ENCODE data around the gene ACYP2. TPM values are rescaled to one million over a fixed set of nuclear protein-coding genes. Genes with fewer than 3 reads are reported as not detected.

ACYP2 gene
- total RNA-seq, 2 donors from 2014 or later: 13.6 to 14.1 TPM

- intact Hi-C loops (cut with DNase I): no loop called here
- Histone ChIP-seq H3K4me3 (no peak overlapping the region), H3K9me3 (no peaks in the 10 kb centered on the region), H3K9ac (ENCODE audit: low read depth in 2 of 2, low read length in 2 of 2) (no peak overlapping the region), H3K4me1 (no peaks in the 10 kb centered on the region), H3K27me3 (no peaks in the 10 kb centered on the region), H3K36me3 (no peaks in the 10 kb centered on the region), H3K27ac (no peak overlapping the region)
- no peak for TF ChIP-seq CTCF (IDR thresholded peaks at IDR 0.05)
- no peak for DNase-seq
These were observed 156.6 kb downstream of the ACYP2 start for GRCh38 chr2:54271843-54272627.

GRCh38 chr2:54274781-54275242 is 159.4 kb downstream of the ACYP2 start:
- TF ChIP-seq CTCF (IDR thresholded peaks at IDR 0.05): no peak
- no peaks in the 10 kb centered on the region for H3K9me3 ChIP-seq
- no peaks in the 10 kb centered on the region for H3K27me3 ChIP-seq
- no peak overlapping the region for H3K9ac ChIP-seq (ENCODE audit: low read depth in 2 of 2, low read length in 2 of 2)
- H3K27ac ChIP-seq: no peak overlapping the region
- no peaks in the 10 kb centered on the region for H3K4me1 ChIP-seq
- intact Hi-C loops (cut with DNase I): no loop called here
- H3K36me3 ChIP-seq: no peaks in the 10 kb centered on the region
- DNase-seq: no peak
- no peak overlapping the region for H3K4me3 ChIP-seq

GRCh38 chr2:54275541-54275940 is 160.1 kb downstream of the ACYP2 start:
- no peaks in the 10 kb centered on the region for H3K9me3 ChIP-seq
- H3K4me1 ChIP-seq: no peaks in the 10 kb centered on the region
- no peak for TF ChIP-seq CTCF (IDR thresholded peaks at IDR 0.05)
- H3K9ac ChIP-seq (ENCODE audit: low read depth in 2 of 2, low read length in 2 of 2): no peak overlapping the region
- no peaks in the 10 kb centered on the region for H3K27me3 ChIP-seq
- H3K4me3 ChIP-seq: no peak overlapping the region
- intact Hi-C loops (cut with DNase I): no loop called here
- H3K27ac ChIP-seq: no peak overlapping the region
- no peaks in the 10 kb centered on the region for H3K36me3 ChIP-seq
- DNase-seq: no peak

GRCh38 chr2:54279385-54279784 is 164.0 kb downstream of the ACYP2 start:
- no peak for TF ChIP-seq CTCF (IDR thresholded peaks at IDR 0.05)

GRCh38 chr2:54284826-54285225 is 169.4 kb downstream of the ACYP2 start:
- H3K27me3 ChIP-seq: no peaks in the 10 kb centered on the region
- DNase-seq: no peak
- TF ChIP-seq CTCF (IDR thresholded peaks at IDR 0.05): no peak
- H3K4me1 ChIP-seq: no peaks in the 10 kb centered on the region
- H3K27ac ChIP-seq: no peak overlapping the region
- intact Hi-C loops (cut with DNase I): no loop called here
- H3K4me3 ChIP-seq: no peak overlapping the region
- no peaks in the 10 kb centered on the region for H3K36me3 ChIP-seq
- no peaks in the 10 kb centered on the region for H3K9me3 ChIP-seq
- H3K9ac ChIP-seq (ENCODE audit: low read depth in 2 of 2, low read length in 2 of 2): no peak overlapping the region

More at GRCh38 chr2:54279385-54279784, 164.0 kb downstream of the ACYP2 start:
- Histone ChIP-seq H3K9ac (ENCODE audit: low read depth in 2 of 2, low read length in 2 of 2) (no peak overlapping the region), H3K9me3 (no peaks in the 10 kb centered on the region), H3K27ac (no peak overlapping the region), H3K36me3 (no peaks in the 10 kb centered on the region), H3K4me1 (no peaks in the 10 kb centered on the region), H3K4me3 (no peak overlapping the region), H3K27me3 (no peaks in the 10 kb centered on the region)
- DNase-seq: no peak
- intact Hi-C loops (cut with DNase I): no loop called here

Measured in colonic mucosa (tissue), 4 donors.